Stimulated activated naive CD8-positive, alpha-beta T cell treated with anti-CD3 and anti-CD28 coated beads, Interleukin-15, Interleukin-2, amounts not matched to agents 100 ng/mL and 50 ng/mL, for 24 hours (primary cell): ENCODE results near the gene ZNF57.
"Not testable (repeated sequence)": the region's sequence is repeated elsewhere in the genome, so short reads cannot be mapped to it uniquely, and the experiment has no call there.

Source experiments
- H3K27ac Mint-ChIP-seq: one replicate; pipeline ENCODE4 v1.8.0; 2021; ENCODE audit warnings: mild to moderate bottlenecking, mixed read lengths
- H3K27me3 Mint-ChIP-seq: one replicate; pipeline ENCODE4 v1.8.0; 2021; ENCODE audit warnings: mixed read lengths
- H3K36me3 Mint-ChIP-seq: one replicate; pipeline ENCODE4 v1.8.0; 2021; ENCODE audit warnings: low read depth, mixed read lengths
- H3K4me1 Mint-ChIP-seq: one replicate; pipeline ENCODE4 v1.8.0; 2021; ENCODE audit warnings: low read depth, mixed read lengths
- H3K4me3 Mint-ChIP-seq: one replicate; pipeline ENCODE4 v1.8.0; 2021; ENCODE audit warnings: mild to moderate bottlenecking, mixed read lengths
- H3K9me3 Mint-ChIP-seq: one replicate; pipeline ENCODE4 v1.8.0; 2021; ENCODE audit warnings: mixed read lengths

Gene ZNF57

GRCh38 chr19:2962018-2962670, 61.4 kb downstream of the ZNF57 start:
- H3K27ac Mint-ChIP-seq: no peak overlapping the region
- peaks cover 5% of the 10 kb centered on the region for H3K4me1 Mint-ChIP-seq
- H3K4me3 Mint-ChIP-seq: no peak overlapping the region
- no peaks in the 10 kb centered on the region for H3K9me3 Mint-ChIP-seq
- no peaks in the 10 kb centered on the region for H3K36me3 Mint-ChIP-seq
- no peaks in the 10 kb centered on the region for H3K27me3 Mint-ChIP-seq

- no peak overlapping the region for H3K27ac Mint-ChIP-seq
- H3K4me1 Mint-ChIP-seq: peaks cover 5% of the 10 kb centered on the region
- no peaks in the 10 kb centered on the region for H3K27me3 Mint-ChIP-seq
- no peaks in the 10 kb centered on the region for H3K36me3 Mint-ChIP-seq
- H3K9me3 Mint-ChIP-seq: no peaks in the 10 kb centered on the region
- no peak overlapping the region for H3K4me3 Mint-ChIP-seq
These were observed 62.4 kb downstream of the ZNF57 start for GRCh38 chr19:2963122-2963521.

- H3K27ac Mint-ChIP-seq, H3K4me1 Mint-ChIP-seq, H3K4me3 Mint-ChIP-seq, H3K36me3 Mint-ChIP-seq, H3K9me3 Mint-ChIP-seq, H3K27me3 Mint-ChIP-seq: not testable (repeated sequence)
These were observed 62.9 kb downstream of the ZNF57 start for GRCh38 chr19:2963631-2964030.

GRCh38 chr19:2964874-2965273, 64.1 kb downstream of the ZNF57 start:
- peaks cover 9% of the 10 kb centered on the region for H3K4me1 Mint-ChIP-seq
- H3K4me3 Mint-ChIP-seq: no peak overlapping the region
- H3K36me3 Mint-ChIP-seq: no peaks in the 10 kb centered on the region
- no peaks in the 10 kb centered on the region for H3K9me3 Mint-ChIP-seq
- H3K27ac Mint-ChIP-seq: no peak overlapping the region
- no peaks in the 10 kb centered on the region for H3K27me3 Mint-ChIP-seq

- no peaks in the 10 kb centered on the region for H3K27me3 Mint-ChIP-seq
- H3K27ac Mint-ChIP-seq: no peak overlapping the region
- no peak overlapping the region for H3K4me3 Mint-ChIP-seq
- H3K36me3 Mint-ChIP-seq: no peaks in the 10 kb centered on the region
- no peaks in the 10 kb centered on the region for H3K9me3 Mint-ChIP-seq
- peaks cover 4% of the 10 kb centered on the region for H3K4me1 Mint-ChIP-seq
These were observed 67.2 kb downstream of the ZNF57 start for GRCh38 chr19:2967972-2968371.
